AG04450 (cell line): ENCODE results near the gene EEF1A1. TPM values are rescaled to one million over a fixed set of nuclear protein-coding genes. Genes with fewer than 3 reads are reported as not detected.
"Not testable (repeated sequence)": the region's sequence is repeated elsewhere in the genome, so short reads cannot be mapped to it uniquely, and the experiment has no call there.

ENCODE experiments used
- CTCF ChIA-PET: fragments of 300-600, 350-600 bp; formaldehyde crosslinking; extraction: SDS; loops from one replicate; lab custom pipeline; 2022; ENCODE audit warnings: antibody characterized with exemption, inconsistent platforms; lab: Charles Lee
- POLR2A ChIA-PET: fragments of 350-600 bp; formaldehyde crosslinking; extraction: SDS; loops from one replicate; lab custom pipeline; 2021; ENCODE audit warnings: antibody characterized with exemption, inconsistent platforms; lab: Yijun Ruan, JAX
- DNase-seq: peaks from one replicate; pipeline ENCODE4 v3.0.0-alpha.2; 2011; ENCODE audit warnings: low read depth, low spot score
- H3K27ac ChIP-seq: one replicate; pipeline ENCODE4 v1.5.1; 2012; ENCODE audit warnings: low read depth, low read length, control low read depth
- H3K27me3 ChIP-seq: one replicate; pipeline ENCODE4 v1.6.0; 2012; ENCODE audit warnings: low read length; ENCODE audit not compliant: control insufficient read depth, insufficient read depth
- H3K4me3 ChIP-seq: 2 replicates; pipeline ENCODE4 v1.5.1; 2011; ENCODE audit warnings: mild to moderate bottlenecking, low read depth, low read length, control low read depth
- H3K9me3 ChIP-seq: 2 replicates; pipeline ENCODE4 v1.5.1; 2012; ENCODE audit warnings: low read length; ENCODE audit not compliant: control insufficient read depth, insufficient read depth
- polyA plus RNA-seq: library from polyadenylated mRNA; depleted of rRNA; stranded (reverse); fragments of >200 nt; gene quantifications from 2 replicates; pipeline ENCODE4 v1.2.3, GENCODE V29; 2011
- TF ChIP-seq, protein P1 (sequence below): IDR thresholded peaks from 2 replicates; pipeline ENCODE4 v1.5.1; 2011; ENCODE audit warnings: low read depth, low read length, control low read depth, inconsistent platforms

The EEF1A1 gene
- polyA plus RNA-seq, 1 experiment, result 25,115 TPM

DNA sequence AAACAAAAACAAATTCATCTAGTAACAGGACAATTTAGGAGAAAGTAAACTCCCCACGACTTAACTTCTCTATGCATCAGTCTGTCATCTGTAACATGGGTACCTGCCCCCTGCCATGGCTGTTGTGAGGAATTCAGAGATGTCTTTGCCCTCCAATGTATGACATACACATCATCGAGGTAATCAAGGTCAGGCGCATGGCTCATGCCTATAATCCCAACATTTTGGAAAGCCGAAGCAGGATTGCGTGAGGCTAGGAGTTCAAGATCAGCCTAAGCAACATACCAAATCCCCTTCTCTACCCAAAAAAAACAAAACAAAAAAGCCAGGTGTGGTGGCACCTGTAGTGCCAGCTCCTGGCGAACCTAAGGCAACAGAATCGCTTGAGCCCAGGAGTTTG, 9.0 kb downstream of the EEF1A1 start:
- no peak overlapping the region for H3K27ac ChIP-seq
- H3K9me3 ChIP-seq, result no peaks in the 10 kb centered on the region
- POLR2A ChIA-PET, result interaction anchor here (0.7 to 2.5 kb wide), 6 partner anchors 9 to 107 kb away, joined by 3 to 11 read pairs (median 8); partner anchors contain the start of gene EEF1A1
- TF ChIP-seq, protein P1, sequence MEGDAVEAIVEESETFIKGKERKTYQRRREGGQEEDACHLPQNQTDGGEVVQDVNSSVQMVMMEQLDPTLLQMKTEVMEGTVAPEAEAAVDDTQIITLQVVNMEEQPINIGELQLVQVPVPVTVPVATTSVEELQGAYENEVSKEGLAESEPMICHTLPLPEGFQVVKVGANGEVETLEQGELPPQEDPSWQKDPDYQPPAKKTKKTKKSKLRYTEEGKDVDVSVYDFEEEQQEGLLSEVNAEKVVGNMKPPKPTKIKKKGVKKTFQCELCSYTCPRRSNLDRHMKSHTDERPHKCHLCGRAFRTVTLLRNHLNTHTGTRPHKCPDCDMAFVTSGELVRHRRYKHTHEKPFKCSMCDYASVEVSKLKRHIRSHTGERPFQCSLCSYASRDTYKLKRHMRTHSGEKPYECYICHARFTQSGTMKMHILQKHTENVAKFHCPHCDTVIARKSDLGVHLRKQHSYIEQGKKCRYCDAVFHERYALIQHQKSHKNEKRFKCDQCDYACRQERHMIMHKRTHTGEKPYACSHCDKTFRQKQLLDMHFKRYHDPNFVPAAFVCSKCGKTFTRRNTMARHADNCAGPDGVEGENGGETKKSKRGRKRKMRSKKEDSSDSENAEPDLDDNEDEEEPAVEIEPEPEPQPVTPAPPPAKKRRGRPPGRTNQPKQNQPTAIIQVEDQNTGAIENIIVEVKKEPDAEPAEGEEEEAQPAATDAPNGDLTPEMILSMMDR, result no peak
- CTCF ChIA-PET, result no interaction called here
- no peak for DNase-seq
- no peaks in the 10 kb centered on the region for H3K27me3 ChIP-seq
- no peak overlapping the region for H3K4me3 ChIP-seq

DNA sequence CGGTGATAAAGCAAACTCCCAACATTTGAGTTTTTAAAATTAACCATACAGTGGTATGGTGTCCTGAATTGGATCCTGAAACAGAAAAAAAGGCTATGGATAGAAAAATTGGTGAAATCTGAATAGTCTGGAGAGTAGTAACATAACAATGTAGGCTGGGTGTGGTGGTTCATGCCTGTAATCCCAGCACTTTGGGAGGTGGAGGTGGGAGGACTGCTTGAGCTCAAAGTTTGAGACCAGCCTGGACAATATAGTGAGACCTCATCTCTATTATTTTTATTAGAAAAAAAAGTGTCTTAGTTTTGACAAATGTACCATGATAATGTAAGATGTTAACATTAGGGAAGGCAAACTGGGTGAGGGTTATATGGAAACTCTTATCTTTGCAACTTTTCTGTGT, 11.0 kb downstream of the EEF1A1 start:
- no peaks in the 10 kb centered on the region for H3K27me3 ChIP-seq
- ChIA-PET POLR2A (interaction anchor here (0.7 to 1.1 kb wide), 3 partner anchors 10 to 121 kb away, joined by 3 read pairs; no protein-coding TSS in a partner anchor), CTCF (no interaction called here)
- H3K4me3 ChIP-seq, result no peak overlapping the region
- TF ChIP-seq, protein P1, result no peak
- H3K27ac ChIP-seq, result no peak overlapping the region
- no peaks in the 10 kb centered on the region for H3K9me3 ChIP-seq
- DNase-seq, result no peak

DNA sequence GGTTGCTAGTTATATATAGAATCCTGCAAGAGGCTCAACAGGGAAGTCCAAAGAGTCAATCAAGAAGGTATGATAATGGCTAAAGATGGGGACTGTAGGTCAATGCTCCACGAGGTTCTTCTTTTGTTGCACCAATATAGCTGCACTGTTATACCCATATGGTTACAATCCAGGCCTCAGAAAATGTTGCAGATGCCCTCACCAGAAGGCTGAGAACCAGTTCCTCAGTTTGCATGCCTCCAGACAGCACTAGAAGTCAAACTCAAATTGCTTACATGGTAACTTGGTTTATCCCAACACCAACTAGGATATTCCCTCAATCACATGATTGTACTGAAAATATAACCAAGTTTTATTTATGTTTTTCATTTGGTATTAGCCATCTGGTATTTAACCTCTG, 12.1 kb downstream of the EEF1A1 start:
- H3K27ac ChIP-seq, result no peak overlapping the region
- H3K9me3 ChIP-seq, result no peaks in the 10 kb centered on the region
- POLR2A ChIA-PET, result interaction anchor here (0.7 kb wide), 1 partner anchor 12 kb away, joined by 3 read pairs; the partner anchor contains the start of gene EEF1A1
- H3K27me3 ChIP-seq, result no peaks in the 10 kb centered on the region
- CTCF ChIA-PET, result interaction anchor here (1.4 kb wide), 1 partner anchor 102 kb away, joined by 4 read pairs; no protein-coding TSS in a partner anchor
- DNase-seq, result no peak
- no peak overlapping the region for H3K4me3 ChIP-seq
- TF ChIP-seq, protein P1, result no peak

DNA sequence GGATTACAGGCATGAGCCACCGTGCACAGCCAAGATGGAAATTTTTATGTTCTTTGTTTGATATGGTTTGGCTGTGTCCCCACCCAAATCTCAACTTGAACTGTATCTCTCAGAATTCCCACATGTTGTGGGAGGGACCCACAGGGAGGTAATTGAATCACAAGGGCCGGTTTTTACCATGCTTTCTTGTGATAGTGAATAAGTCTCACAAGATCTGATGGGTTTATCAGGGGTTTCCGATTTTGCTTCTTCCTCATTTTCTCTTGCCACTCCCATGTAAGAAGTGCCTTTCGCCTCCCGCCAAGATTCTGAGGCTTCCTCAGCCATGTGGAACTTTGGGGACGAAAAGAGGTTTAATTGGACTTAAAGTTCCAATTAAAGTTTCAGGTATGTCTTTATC, 14.6 kb downstream of the EEF1A1 start:
- POLR2A ChIA-PET, result no interaction called here
- Histone ChIP-seq H3K27me3 (no peaks in the 10 kb centered on the region), H3K9me3 (no peaks in the 10 kb centered on the region), H3K4me3 (no peak overlapping the region), H3K27ac (no peak overlapping the region)
- no peak for DNase-seq
- CTCF ChIA-PET, result no interaction called here
- TF ChIP-seq, protein P1, result no peak

DNA sequence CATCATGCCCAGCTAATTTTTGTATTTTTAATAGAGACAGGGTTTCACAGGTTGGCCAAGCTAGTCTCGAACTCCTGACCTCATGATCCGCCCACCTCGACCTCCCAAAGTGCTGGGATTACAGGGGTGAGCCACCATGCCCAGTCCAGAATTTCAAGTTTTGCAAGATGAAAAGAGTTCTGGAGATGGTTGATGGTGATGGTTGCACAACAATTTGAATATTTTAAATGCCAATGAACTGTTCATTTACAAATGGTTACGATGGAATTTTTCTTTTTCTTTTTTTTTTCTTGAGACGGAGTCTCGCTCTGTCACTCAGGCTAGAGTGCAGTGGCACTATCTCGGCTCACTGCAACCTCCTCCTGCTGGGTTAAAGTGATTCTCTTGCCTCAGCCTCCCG, 15.1 kb downstream of the EEF1A1 start:
- H3K27ac ChIP-seq, CTCF ChIA-PET, H3K27me3 ChIP-seq, DNase-seq, POLR2A ChIA-PET, H3K4me3 ChIP-seq, H3K9me3 ChIP-seq: not testable (repeated sequence)
